H1 (cell line): Measurements from ENCODE around the gene RAB26. TPM values are rescaled to one million over a fixed set of nuclear protein-coding genes. Genes with fewer than 3 reads are reported as not detected.

ENCODE experiments used
- CTCF ChIA-PET: fragments of 300-600 bp; sonication (Branson Sonifier 250); formaldehyde crosslinking; loops from one replicate; lab custom pipeline; 2021; ENCODE audit not compliant: partially characterized antibody; lab: Charles Lee
- POLR2A ChIA-PET: fragments of 300-600 bp; sonication (Branson Sonifier 250); formaldehyde crosslinking; loops from one replicate; lab custom pipeline; 2021; ENCODE audit warnings: inconsistent platforms; ENCODE audit not compliant: partially characterized antibody; lab: Charles Lee
- DNase-seq, 2 experiments: peaks; one replicate each; pipeline versions ENCODE4 v3.0.0 to v3.0.0-alpha.2; 2010 to 2022; ENCODE audit warnings: low spot score in 2 of 2, low read depth in 1 of 2, mixed read lengths in 1 of 2
- FAIRE-seq: peaks from 2 replicates; lab custom pipeline; 2011; peaks lifted over from hg19 to GRCh38; lab: Jason Lieb, UNC
- H2AFZ ChIP-seq: 2 replicates; pipeline ENCODE4 v1.8.1; 2012; ENCODE audit warnings: low read length, inconsistent platforms
- H2AK5ac ChIP-seq: 2 replicates; pipeline ENCODE4 v1.6.1; 2013; ENCODE audit warnings: low read depth, low read length
- H2BK120ac ChIP-seq: replicated peaks from 2 replicates; pipeline ENCODE3; 2013; ENCODE audit warnings: low read depth, low read length, inconsistent platforms
- H2BK12ac ChIP-seq: 2 replicates; pipeline ENCODE4 v1.6.1; 2013; ENCODE audit warnings: low read depth, low read length
- H2BK15ac ChIP-seq: 2 replicates; pipeline ENCODE4 v1.6.1; 2013; ENCODE audit warnings: low read length
- H2BK20ac ChIP-seq: 2 replicates; pipeline ENCODE4 v1.6.1; 2013; ENCODE audit warnings: low read length
- H2BK5ac ChIP-seq: 2 replicates; pipeline ENCODE4 v1.6.1; 2013; ENCODE audit warnings: low read depth, low read length
- H3K14ac ChIP-seq: 2 replicates; pipeline ENCODE4 v1.6.1; 2013; ENCODE audit warnings: inconsistent platforms; ENCODE audit not compliant: insufficient read length
- H3K18ac ChIP-seq: 2 replicates; pipeline ENCODE4 v1.6.1; 2013; ENCODE audit warnings: low read length; ENCODE audit errors: extremely low read depth
- H3K23ac ChIP-seq: 2 replicates; pipeline ENCODE4 v1.6.1; 2013; ENCODE audit warnings: inconsistent platforms; ENCODE audit not compliant: insufficient read length
- H3K23me2 ChIP-seq: 2 replicates; pipeline ENCODE4 v1.6.1; 2013; ENCODE audit warnings: low read depth, low read length
- H3K27ac ChIP-seq: 2 replicates; pipeline ENCODE4 v1.6.1; 2011; ENCODE audit warnings: low read depth, low read length, inconsistent platforms
- H3K27me3 ChIP-seq, 4 experiments: replicated peaks in 1 of 4; 1 replicate in 1 of 4; 2 replicates in 3 of 4; pipeline versions ENCODE4 v1.6.1 to v1.8.1; 2011 to 2013; ENCODE audit warnings: low read length in 3 of 4, mild to moderate bottlenecking in 3 of 4, inconsistent platforms in 2 of 4, mixed read lengths in 2 of 4, moderate library complexity in 1 of 4; ENCODE audit not compliant: control insufficient read depth in 3 of 4, insufficient read depth in 3 of 4; ENCODE audit errors: extremely low read depth in 1 of 4
- H3K36me3 ChIP-seq, 4 experiments: 2 replicates each; pipeline versions ENCODE4 v1.6.1 to v1.8.1; 2011 to 2013; ENCODE audit warnings: mild to moderate bottlenecking in 4 of 4, low read length in 3 of 4, moderate library complexity in 2 of 4, control low read depth in 1 of 4, inconsistent platforms in 1 of 4; ENCODE audit not compliant: insufficient read depth in 4 of 4, control insufficient read depth in 2 of 4
- H3K4ac ChIP-seq: replicated peaks from 2 replicates; pipeline ENCODE3; 2013; ENCODE audit warnings: low read length, low read depth, mixed read lengths, inconsistent platforms; ENCODE audit not compliant: insufficient read length
- H3K4me1 ChIP-seq, 4 experiments: replicated peaks in 1 of 4; 1 replicate in 1 of 4; 2 replicates in 3 of 4; pipeline versions ENCODE4 v1.6.1 to v1.8.1; 2011 to 2013; ENCODE audit warnings: low read length in 3 of 4, inconsistent platforms in 2 of 4, mixed read lengths in 1 of 4; ENCODE audit not compliant: insufficient read depth in 4 of 4, control insufficient read depth in 3 of 4
- H3K4me2 ChIP-seq, 2 experiments: 2 replicates each; pipeline versions ENCODE4 v1.6.1 to v1.8.1; 2011 to 2013; ENCODE audit warnings: low read depth in 2 of 2, low read length in 2 of 2, control low read depth in 1 of 2, inconsistent platforms in 1 of 2, mild to moderate bottlenecking in 1 of 2; ENCODE audit not compliant: insufficient read depth in 1 of 2
- H3K4me3 ChIP-seq, 4 experiments: fragments of 200-600, 300-600 bp in 1 of 4; sonication (generic), shearing (Covaris generic), sonication (Bioruptor Twin) in 1 of 4; 2 replicates each; pipeline versions ENCODE4 v1.5.1 to v1.8.1; 2011 to 2016; ENCODE audit warnings: low read length in 4 of 4, low read depth in 3 of 4, control low read depth in 2 of 4, inconsistent platforms in 2 of 4, mild to moderate bottlenecking in 2 of 4, mixed read lengths in 1 of 4, moderate library complexity in 1 of 4; ENCODE audit not compliant: insufficient read depth in 2 of 4; ENCODE audit errors: extremely low read depth in 1 of 4
- H3K56ac ChIP-seq: replicated peaks from 2 replicates; pipeline ENCODE3; 2013; ENCODE audit warnings: low read depth, mild to moderate bottlenecking, mixed read lengths, low read length, inconsistent platforms; ENCODE audit not compliant: insufficient read length
- H3K79me1 ChIP-seq: 2 replicates; pipeline ENCODE4 v1.6.1; 2013; ENCODE audit warnings: low read depth, low read length, control low read depth
- H3K79me2 ChIP-seq, 2 experiments: 2 replicates each; pipeline versions ENCODE4 v1.6.1 to v1.8.1; 2012 to 2013; ENCODE audit warnings: low read length in 2 of 2, mild to moderate bottlenecking in 2 of 2, inconsistent platforms in 1 of 2; ENCODE audit not compliant: insufficient read depth in 2 of 2, control insufficient read depth in 1 of 2
- H3K9ac ChIP-seq, 4 experiments: replicated peaks in 1 of 4; 1 replicate in 1 of 4; 2 replicates in 3 of 4; pipeline versions ENCODE4 v1.6.1 to v1.8.1; 2011 to 2013; ENCODE audit warnings: low read depth in 3 of 4, low read length in 3 of 4, control low read depth in 2 of 4, mild to moderate bottlenecking in 2 of 4, moderate library complexity in 2 of 4, inconsistent platforms in 1 of 4; ENCODE audit errors: extremely low read depth in 1 of 4
- H3K9me3 ChIP-seq, 2 experiments: 2 replicates each; pipeline versions ENCODE4 v1.6.1 to v1.8.1; 2012 to 2013; ENCODE audit warnings: mild to moderate bottlenecking in 2 of 2, moderate library complexity in 2 of 2, control low read depth in 1 of 2, inconsistent platforms in 1 of 2, low read depth in 1 of 2, low read length in 1 of 2, mixed read lengths in 1 of 2; ENCODE audit not compliant: insufficient read depth in 2 of 2
- H4K20me1 ChIP-seq, 2 experiments: replicated peaks in 1 of 2; 2 replicates each; pipeline versions ENCODE3 to v1.8.1; 2011 to 2013; ENCODE audit warnings: inconsistent platforms in 2 of 2, low read length in 2 of 2, mild to moderate bottlenecking in 1 of 2; ENCODE audit not compliant: insufficient read depth in 2 of 2, control insufficient read depth in 1 of 2
- H4K5ac ChIP-seq: 2 replicates; pipeline ENCODE4 v1.6.1; 2013; ENCODE audit warnings: low read length, low read depth, mixed read lengths, inconsistent platforms; ENCODE audit not compliant: insufficient read length
- H4K8ac ChIP-seq: 2 replicates; pipeline ENCODE4 v1.8.0; 2013; ENCODE audit warnings: mild to moderate bottlenecking, moderate library complexity, low read length, inconsistent platforms; ENCODE audit not compliant: insufficient read depth; ENCODE audit errors: extremely low read depth
- H4K91ac ChIP-seq: replicated peaks from 2 replicates; pipeline ENCODE3; 2013; ENCODE audit warnings: low read length, mixed read lengths, inconsistent platforms; ENCODE audit not compliant: insufficient read length
- FOSL1 ChIP-seq: IDR thresholded peaks from 2 replicates; pipeline ENCODE4 v1.6.1; 2011; ENCODE audit warnings: mild to moderate bottlenecking, low read depth, low read length, moderate library complexity; ENCODE audit not compliant: insufficient read depth
- POLR2AphosphoS5 ChIP-seq: IDR thresholded peaks from 2 replicates; pipeline ENCODE4 v1.6.1; 2011; ENCODE audit warnings: low read depth, low read length
- WGBS, 2 experiments: shearing (Covaris generic) in 1 of 2; methylation state at CpG; one replicate each; pipeline versions ENCODE4 v1.1.6 to v1.1.7; 2013 to 2015; ENCODE audit warnings: low lambda C conversion rate in 2 of 2, mixed read lengths in 2 of 2, inconsistent platforms in 1 of 2, low coverage in 1 of 2, missing lambda C conversion rate in 1 of 2; ENCODE audit not compliant: insufficient replicate concordance in 2 of 2, insufficient coverage in 1 of 2, insufficient read length in 1 of 2; ENCODE audit errors: extremely low coverage in 1 of 2, missing lambda C conversion rate in 1 of 2; 5-methylcytosine and 5-hydroxymethylcytosine counted together
- polyA plus RNA-seq, 7 experiments: library from polyadenylated mRNA; depleted of rRNA in 3 of 7; stranded (reverse) in 5 of 7; unstranded in 2 of 7; fragments of >200 nt in 5 of 7; fragments of 200-250 nt in 2 of 7; gene quantifications; 1 replicate in 5 of 7; 2 replicates in 1 of 7; 4 replicates in 1 of 7; pipeline versions ENCODE4 v1.2.1 to v1.2.3, GENCODE V29; 2011 to 2013; ENCODE audit warnings: missing spikeins in 2 of 7, mixed read lengths in 2 of 7
- total RNA-seq: library from RNA; stranded (reverse); fragmentation: NEBNext Ultra II Directional; extraction: Animal tissue kit (Norgen Biotek cat#: 25700); gene quantifications from 2 replicates; pipeline ENCODE4 v1.2.1, GENCODE V29; 2021

RAB26 gene
- total and polyA plus RNA-seq, 2 of the 8 experiments (the other 6 are each of a cell fraction or from before 2014, with no cell fraction given) = 4.3 to 5.4 TPM

DNA sequence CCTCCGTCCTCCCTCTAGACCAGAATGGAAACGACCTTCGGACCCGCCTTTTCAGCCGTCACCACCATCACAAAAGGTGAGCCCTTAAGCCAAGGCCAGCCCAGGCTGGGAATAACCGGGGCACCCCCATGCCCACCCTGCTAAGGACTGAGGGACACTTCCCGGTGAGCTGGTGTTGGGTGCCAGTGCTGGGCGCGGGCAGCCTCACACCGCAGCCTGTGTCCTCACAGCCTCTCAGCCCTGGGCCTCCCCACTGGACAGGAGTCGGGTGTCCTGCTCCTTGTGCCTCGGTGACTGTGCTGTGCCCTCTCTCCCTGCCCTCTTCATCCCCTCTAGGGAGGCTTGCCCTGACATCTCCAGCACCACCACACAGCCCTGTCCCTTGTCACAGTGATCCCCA is 17.4 kb downstream of the RAB26 start:
- Histone ChIP-seq H3K4me1 (no peaks in the 10 kb centered on the region; a peak in 1 of 7 replicates), H3K4ac (no peak overlapping the region), H2BK20ac (no peak overlapping the region), H3K79me1 (peaks cover 18% of the 10 kb centered on the region), H4K5ac (no peak overlapping the region), H3K27me3 (no peaks in the 10 kb centered on the region), H3K23me2 (no peaks in the 10 kb centered on the region), H3K36me3 (peaks cover 8 to 25% (median 22%) of the 10 kb centered on the region in 4 experiments; a peak in 7 of 8 replicates), H4K8ac (no peak overlapping the region), H2BK120ac (no peak overlapping the region), H4K20me1 (peaks cover 12 to 33% of the 10 kb centered on the region in 2 experiments), H3K4me3 (no peak overlapping the region), H2AK5ac (no peak overlapping the region), H2AFZ (no peak overlapping the region), H3K9me3 (peaks cover 0 to 17% of the 10 kb centered on the region in 2 experiments; a peak in 1 of 4 replicates), H3K4me2 (no peak overlapping the region), H3K18ac (no peak overlapping the region), H3K23ac (no peak overlapping the region), H3K14ac (no peak overlapping the region), H2BK12ac (no peak overlapping the region), H3K9ac (no peak overlapping the region), H3K56ac (no peak overlapping the region), H2BK5ac (no peak overlapping the region), H2BK15ac (no peak overlapping the region), H4K91ac (no peak overlapping the region), H3K79me2 (peaks cover 8 to 38% of the 10 kb centered on the region in 2 experiments; a peak in 3 of 4 replicates), H3K27ac (no peak overlapping the region)
- no peak for FAIRE-seq
- DNase-seq = no peak
- ChIA-PET CTCF (no interaction called here), POLR2A (interaction anchor here (1.2 to 13.5 kb wide), 4 partner anchors 9 to 111 kb away, joined by 3 to 312 read pairs (median 18); partner anchors contain the start of gene TRAF7)
- WGBS, 2 experiments = 88% methylated on average over 12 of the region's 12 CpGs; no CpG with 5 or more reads in 1 of the 2 experiments
- TF ChIP-seq FOSL1 (no peak), POLR2AphosphoS5 (no peak)
